DMS153 treated with DMSO at 0.1 percent for 48 hours (cell line): ENCODE data around the gene PTTG1IP.

ENCODE experiments used
- DNase-seq: peaks from one replicate; lab custom pipeline; 2025; ENCODE audit not compliant: unreplicated experiment; lab: John Stamatoyannopoulos, UW

The PTTG1IP gene

DNA sequence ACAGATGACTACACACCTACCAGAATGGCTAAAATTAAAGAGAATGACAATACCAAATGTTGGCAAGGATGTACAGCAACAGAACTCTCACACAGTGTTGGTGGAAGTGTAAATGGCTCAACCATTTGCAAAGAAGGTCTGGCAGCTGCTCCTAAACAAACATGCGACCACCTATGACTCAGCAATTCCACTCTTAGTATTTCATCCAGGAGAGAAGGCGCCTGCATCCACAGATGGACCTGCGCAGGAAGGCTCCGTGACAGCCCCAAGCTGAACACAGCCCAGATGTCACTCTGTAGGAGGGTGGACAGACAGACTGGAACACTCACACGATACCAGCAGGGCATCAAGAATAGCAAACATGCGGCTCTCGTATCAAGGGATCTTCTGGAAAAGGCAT lies 6.7 kb downstream of the PTTG1IP start:
- no peak for DNase-seq

DNA sequence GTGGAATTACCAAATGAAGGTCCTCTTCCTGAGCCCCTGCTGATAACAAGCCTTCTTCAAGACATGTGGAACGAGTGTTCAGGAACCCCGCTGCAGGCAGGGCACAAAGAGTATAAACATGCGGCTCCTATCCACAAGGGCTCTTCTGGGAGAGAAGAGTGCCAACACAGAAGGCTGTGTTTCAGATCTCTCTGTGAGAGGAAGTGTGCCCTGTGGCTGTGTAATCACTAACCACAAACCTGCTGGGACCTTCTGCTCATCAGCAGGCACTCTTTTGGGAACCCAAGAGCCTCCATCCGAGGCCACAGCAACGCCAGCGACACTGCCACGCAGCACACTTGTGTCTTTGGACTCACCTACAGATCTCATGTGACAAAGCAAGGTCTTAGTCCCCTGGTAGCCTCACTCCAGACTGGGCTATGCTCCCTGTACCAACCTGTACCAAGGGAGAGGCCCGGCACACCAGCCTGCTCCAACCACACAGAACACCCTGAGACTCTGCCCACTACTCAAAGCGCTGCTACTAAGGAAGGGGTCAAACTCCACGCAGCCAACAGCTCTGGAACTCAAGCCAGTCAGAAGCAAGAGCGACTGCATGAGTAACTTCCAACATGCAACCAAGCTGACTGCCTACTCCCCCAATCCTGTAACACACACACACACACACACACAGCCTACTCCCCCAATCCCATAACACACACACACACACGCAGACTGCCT lies 7.8 kb downstream of the PTTG1IP start:
- DNase-seq: no peak

DNA sequence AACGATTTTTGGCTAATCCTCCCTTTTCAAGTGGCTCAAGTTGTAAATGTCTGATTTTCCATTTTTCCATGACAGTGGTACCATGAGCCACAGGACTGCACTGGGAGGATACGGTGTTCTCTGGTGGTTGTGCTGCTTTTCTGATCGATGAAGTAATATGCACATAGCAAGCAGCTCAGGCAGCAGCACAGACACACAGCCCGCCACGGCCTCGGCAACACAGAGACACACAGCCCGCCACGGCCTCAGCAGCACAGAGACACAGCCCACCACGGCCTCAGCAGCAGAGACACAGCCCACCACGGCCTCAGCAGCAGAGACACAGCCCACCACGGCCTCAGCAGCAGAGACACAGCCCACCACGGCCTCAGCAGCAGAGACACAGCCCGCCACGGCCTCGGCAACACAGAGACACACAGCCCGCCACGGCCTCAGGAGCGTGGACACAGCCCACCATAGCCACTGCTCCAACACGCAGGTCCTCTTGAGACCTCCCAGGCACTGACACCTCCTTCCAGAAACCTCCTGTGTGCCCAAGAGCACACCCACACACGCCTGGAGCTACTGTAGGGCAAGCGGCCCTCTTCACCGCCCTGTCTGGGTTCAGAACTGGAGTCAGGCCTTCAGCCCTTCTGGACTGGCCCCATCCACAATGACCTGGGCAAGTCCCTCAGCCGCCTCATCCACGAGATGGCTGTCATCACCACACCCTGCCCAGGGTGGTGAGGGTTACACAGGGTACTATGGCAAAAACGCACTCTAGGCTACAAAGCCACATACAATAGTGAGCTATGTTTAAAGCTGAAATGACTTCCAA lies 10.4 kb downstream of the PTTG1IP start:
- no peak for DNase-seq

DNA sequence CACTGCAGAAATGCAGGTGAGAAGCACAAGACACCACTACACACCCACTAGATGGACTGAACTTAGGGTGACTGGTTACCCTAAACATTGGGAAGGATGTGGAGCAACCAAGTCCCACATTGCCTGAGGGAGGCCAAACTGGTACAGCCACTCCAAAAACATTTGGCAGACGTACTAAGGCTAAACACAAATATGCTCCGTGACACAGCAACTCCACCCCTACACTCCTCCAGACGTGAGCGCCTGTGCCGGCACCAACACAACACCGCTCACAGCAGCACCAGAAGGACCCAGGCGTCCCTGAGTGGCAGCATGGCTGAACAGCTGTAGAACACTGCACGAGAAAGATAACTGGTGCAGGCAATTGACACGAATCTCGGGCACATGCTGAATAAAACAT lies 14.7 kb downstream of the PTTG1IP start:
- no peak for DNase-seq

DNA sequence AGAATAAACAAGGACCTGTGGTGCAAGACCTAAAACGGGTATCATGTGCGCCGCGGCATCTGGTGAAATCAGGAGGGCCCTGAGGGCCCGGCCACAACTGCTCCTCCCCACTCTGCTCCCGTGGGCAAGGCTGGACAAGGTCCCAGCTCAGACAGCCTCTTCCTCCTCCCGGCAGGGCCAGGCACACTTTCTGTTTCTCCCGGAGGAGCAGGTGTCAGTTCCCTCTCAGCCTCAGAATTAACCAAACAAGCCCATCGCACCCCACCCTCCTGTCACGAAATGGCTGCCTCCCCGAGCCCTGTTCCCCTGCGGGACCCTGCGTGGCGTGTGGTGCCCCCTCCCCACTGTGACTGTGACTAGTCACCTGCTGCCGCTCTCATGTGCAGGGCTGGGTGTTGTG lies 15.2 kb downstream of the PTTG1IP start:
- DNase-seq: no peak

DNA sequence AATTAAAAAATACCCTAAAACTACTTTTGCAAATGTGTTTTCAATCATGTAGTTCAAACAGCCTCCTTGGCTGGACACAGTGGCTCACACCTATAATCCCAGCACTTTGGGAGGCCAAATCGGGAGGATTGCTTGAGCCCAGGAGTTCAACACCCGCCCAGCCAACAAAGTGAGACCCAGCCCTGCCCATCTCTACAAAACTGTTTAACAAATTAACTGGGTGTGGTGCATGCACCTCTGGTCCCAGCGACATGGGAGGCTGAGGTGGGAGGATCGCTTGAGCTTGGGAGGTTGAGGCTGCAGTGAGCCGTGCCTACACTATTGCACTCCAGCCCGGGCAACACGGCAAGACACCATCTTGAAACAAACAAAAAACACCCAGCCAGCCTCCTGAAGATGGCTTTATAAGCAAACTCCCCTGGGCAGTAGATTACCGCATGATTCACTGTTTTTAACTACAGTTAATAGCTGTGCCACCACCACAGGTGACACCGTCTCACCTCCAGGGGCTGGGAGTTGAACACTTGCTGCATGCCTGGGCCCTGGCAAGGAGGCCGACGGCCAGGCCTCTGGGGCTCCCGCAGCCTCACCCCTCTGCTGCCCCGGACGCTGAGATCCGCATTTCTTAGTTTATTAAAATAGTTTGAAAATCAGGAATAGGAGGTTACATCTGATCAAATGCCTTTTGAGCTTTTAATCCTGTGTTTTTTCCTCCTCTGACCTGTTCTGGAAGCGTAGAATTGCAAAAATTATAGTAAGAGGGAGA lies 16.2 kb downstream of the PTTG1IP start:
- DNase-seq: no peak

DNA sequence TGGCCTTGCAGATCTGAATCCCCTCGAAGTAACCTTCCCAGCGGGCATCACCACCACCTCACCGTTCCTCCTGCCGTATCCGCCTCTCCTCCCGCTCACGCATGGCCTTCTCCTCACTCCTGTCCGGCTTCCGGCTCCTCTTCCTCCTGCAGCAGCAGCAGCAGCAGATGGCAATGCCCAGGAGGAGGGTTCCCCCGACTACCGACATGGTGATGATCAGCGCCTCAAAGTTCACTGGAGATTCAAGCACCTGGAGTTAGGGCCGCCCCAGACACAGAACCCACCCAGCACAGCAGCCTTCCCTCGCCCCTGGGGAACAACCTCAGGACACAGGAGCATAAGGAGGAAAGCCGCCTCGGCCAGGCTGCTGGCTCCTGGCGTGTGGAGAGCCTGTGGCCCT lies 17.4 kb downstream of the PTTG1IP start:
- no peak for DNase-seq

DNA sequence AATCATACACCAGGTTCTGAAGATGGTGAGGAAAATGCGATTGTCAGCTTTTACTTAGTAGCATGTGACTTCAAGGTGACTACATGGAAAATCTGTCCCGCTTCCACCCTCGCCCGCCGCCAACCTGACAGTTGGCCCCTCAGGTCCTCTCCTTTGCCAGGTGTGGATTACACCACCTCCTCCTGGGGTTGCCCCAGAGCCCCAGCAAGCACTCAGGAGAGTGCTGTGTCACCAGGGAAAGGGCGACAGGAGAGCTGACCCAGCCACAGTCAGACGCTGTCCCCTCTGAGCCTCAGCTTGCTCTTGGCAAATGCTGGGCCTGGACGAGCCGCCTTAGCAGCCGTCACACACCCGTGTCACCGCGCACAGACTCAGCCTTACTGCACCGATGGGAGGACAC lies 17.9 kb downstream of the PTTG1IP start:
- DNase-seq: no peak

DNA sequence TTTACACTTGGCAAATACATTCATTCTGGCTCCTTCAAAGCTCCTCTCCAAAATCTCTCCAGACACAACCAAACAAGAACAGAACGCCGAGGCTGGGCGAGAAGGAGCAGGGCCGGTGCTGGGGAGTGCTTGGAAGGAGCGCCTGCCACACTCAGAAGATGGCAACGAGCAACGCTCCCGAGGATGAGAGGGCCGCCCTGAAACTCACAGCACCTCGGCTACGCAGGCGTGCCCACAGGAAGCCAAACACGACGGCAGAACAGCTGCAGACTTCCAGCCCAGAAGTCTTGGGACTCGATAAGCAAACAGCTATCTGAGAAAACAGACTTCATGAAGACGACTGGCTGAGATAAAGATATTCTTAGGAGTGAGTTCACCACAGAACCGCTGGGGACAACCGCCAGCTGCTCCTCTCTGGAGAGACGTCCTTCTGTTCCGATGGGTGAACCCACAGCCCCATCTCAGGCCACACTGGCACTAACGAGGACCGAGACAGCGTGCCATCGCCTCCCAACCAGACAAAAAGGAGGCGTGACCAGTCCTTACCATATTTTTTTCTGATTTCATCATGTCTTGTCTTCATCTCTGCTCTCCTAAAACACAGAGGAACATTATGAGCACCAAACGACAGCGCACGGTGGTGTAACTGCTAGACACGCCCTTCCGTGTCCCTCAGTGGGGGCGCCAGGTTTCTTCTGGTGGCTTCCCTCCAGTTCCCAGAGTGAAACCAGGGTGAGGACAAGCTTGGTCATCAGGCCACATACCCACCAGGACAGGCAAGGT lies 18.6 kb downstream of the PTTG1IP start:
- no peak for DNase-seq

DNA sequence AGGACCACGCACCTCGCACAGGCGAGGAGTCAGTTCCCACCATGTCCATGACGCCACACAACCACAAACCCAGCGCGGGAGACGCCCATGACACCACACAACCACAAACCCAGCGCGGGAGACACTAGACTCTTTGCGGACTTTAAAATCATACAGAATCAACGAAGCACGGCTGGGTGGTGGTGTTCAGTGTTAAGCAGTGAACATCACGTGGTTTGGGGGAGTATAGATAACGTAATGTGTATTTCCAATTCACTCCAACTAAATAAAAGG lies 19.2 kb downstream of the PTTG1IP start:
- no peak for DNase-seq

DNA sequence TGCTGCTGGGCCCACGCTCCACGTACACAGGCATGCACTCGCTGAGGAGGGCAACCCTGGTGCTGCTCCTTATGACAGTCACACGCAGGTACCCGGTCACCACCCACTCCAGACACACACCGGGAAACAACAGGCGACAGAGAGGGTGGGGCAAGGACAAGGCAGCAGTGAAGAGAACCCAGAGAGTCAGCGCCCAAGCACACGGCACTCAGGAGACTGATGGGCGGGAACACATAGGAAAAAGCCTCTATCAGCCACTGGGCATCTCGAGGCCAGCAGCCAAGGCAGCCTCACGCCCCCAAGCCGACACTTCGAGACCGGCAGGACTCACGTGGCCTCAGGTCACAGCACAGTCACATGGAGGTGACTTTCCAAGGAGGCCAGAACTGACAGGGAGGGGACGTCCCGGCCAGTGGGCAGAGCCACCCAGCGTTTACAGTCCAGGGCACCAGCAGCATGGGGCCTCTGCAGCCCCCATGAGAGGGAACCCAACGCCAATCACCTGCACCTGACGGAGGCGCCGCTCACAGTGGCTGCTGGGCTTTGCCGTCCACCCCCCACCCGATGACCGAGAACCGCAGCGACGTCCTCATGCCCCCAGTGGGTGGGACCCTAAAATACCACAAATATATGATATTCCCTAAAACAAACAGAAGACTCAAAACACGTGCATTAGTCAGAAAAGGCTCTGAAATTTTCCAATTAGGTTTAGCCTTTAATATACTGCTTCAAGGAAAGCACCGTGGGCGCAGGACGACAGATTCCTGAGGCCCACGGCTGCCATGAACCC lies 19.7 kb downstream of the PTTG1IP start:
- DNase-seq: no peak

DNA sequence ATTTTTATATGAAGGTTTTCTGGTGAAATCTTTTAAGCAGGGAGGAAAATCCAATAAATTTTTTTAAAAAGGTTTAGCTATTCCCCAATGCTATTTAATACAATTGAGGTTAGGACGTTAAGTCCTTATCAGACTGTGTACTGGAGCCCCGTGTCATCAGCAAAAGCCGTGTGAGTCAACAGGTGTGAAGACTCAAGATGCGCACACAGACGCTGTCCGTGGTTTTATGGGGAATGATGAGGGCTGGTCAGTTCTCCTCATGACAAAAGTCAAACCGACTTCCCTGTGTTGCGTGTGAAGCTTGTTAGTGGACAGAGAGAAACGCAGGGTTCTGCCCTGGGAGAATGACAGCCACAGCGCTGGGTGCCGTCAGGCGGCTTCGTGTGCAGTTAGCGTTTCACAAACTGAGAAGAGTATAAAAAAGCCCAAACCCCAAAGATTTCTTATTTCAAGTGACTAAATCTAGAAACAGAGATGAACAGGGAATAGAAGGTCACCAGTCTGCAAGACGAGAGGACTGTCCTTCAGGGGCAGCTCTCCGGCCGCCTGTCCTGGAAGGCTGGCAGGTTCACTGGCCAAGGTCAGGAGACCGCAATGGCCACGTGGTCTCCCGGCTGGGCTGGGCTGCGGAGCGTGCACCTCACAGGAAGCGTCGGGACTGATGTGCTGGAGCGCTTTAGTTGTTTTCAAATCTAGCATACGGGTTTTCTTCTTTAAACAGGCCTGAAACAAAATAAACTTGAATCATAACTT lies 22.4 kb downstream of the PTTG1IP start:
- no peak for DNase-seq

DNA sequence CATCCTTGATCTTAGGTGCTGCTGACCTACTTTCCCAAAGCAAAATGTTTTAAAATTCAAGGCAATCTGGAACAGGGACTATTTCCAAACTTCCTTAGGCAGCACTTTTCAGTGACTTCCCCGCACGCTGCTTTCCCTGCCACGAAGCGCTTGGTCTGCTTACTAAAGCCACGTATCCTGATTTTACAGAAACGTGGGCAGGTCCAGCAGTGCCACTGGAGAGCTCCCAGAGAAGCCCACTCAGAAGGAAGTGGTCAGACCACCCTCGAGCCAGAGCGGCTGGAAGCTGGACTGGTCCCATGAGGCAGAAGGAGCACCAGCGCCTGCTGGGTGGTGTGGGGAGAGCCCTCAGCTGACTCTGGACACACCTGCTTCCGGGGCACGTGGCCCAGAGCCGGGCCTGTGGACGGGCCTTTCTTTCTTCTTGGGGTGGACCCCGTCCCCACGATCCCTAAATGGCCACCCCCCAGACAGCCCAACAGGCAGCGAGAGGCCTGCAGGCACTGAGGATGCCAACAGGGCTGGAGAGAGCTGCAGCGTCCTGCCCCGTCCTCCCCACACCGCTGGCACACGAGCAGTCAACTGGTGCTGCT lies 23.2 kb downstream of the PTTG1IP start:
- no peak for DNase-seq

DNA sequence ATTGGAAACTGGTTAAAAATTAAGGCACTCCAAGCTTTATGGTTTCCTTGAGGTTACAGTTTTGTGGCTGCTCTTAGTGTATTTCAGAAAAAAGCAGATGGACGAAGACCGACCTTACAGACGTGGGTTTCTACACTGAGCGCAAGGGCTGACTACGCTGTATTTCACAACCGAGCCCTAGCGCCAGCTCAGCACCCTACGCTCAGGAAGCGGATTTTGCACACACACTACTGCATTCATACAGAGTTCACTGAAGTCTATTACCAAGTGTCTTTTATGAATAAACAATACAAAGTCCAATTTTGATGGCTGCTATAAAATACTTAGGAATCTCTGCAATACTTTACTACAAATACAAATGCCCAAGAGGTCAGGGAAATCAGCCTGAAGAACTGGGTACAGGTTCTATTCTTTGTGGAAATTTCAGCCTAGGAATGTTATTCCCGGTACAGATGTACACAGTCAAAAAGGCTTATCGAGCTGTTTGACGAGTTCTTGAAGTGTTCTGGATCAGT lies 23.8 kb downstream of the PTTG1IP start:
- no peak for DNase-seq

DNA sequence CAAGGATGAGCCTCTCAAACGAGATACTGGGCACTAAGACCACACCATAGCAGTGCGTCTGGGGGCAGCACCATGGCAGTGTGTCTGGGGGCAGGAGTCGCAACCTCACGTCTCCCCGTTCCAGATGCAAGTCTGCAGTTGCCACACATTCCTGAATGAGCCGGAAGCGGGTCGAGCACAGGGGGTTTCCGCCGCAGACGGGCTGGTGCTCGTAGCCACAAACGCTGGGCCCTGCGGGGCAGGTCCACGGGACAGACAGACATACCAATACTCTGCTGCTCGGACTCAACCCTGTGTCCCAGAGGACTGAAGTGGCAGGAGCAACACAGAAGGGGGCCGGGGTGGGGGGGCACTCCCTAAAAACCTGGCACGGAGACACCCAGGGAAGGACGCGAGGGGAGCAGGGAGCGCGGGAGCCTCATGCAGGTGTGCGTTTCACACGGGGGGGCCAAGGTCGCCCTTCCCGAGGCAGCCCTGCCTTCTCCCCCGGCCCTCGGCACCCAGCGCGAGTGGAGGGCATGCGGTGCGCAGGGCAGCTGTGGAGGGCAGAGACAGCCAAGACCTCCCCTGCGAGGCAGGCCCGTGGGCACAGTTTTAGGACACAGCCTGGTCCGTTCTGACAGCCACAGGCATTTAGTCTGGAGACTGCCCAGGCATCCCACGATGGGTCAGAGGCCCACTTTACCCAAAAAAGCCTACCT lies 24.5 kb downstream of the PTTG1IP start:
- DNase-seq: no peak

DNA sequence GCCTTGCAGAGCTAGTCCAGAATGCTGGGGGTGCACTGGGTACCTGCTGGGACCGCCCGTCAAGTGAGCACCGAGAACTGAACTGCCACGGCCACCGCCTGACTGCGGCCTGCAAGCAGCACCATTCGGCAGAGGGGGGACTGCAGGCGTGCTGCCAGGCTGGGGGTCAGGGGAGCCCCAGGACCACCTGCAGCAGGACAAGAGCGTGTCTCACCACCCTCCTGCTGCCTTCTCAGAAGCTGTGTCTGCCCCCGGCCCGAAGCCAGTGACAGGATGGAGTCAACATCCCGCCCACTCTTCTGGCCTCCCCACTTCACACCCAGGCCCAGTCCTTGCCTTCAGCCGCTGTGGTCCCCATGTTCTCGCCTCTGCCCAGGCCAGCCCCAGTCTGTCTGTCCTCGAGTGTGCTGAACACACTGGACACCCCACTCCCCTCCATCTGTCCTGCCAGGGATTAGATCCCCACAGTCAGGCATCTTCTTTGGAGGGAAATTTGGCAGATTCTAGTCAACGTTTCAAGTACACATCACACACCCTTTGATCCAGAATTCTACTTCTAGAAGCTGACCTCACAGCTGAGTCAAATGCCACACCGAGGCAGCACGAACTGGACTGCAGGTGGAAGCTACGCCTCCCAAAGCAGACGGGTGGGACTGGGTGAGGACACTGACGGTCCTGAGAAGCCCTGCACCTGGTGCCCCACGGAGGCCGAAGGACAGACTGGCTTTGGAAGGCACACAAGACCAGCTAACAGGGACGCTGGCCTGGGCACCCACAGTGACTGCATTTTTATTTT lies 26.0 kb downstream of the PTTG1IP start:
- no peak for DNase-seq

DNA sequence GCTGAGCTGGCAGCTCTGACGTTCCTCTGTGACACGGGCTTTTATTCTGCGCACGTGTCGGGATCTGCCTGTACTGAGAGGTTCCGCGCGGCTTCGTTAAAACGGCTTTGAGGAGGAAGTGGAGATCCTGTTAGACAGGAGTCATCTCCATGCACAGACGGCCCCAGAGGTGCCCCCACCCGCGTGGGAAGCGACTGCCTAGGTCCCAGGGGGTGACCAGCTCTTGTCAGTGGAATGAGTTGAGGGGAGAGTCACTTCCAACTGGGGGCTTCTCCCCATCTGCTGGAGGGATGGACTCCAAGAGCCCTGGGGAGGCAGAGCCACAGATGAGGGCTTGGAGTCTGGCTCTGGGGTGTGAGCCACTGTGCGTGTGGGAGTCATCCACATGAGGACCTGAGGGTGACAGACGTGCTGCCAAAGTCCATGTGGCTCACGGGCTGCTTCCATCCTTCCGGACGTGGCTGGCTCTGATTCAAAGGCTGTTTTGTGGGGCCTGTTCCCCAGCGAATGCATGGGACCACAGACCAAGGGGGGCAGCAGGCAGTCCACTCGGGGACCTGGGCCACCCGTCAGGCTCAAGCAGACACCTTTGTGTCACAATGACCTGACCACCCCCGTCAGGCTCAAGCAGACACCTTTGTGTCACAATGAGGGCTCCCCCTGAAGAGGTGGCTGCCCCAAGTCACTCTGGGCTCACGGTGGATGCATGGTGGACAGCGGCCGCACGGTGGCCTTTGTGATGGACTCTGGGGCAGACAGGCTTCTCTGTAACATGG lies 26.8 kb downstream of the PTTG1IP start:
- no peak for DNase-seq
